A549 treated with Hydrocortisone at 1 μM for 4 hours (cell line): ENCODE measurements around the gene SULT2A1. TPM values are rescaled to one million over a fixed set of nuclear protein-coding genes. Genes with fewer than 3 reads are reported as not detected.

ENCODE experiments used
- total RNA-seq: library from RNA; stranded (reverse); fragments of 200-300 nt; extraction: Qiagen RNA extraction; gene quantifications from 5 replicates; pipeline ENCODE4 v1.2.3, GENCODE V29; 2022

Gene SULT2A1
- 0.06 TPM in 1 of 5 replicates, not detected in the others for total RNA-seq

GRCh38 chr19:47886010-47886559 is at the start of gene SULT2A1:
SULT2A1 (minus strand) TSS chr19:47886315; CDS start chr19:47886257, 58 bp downstream.

DNA sequence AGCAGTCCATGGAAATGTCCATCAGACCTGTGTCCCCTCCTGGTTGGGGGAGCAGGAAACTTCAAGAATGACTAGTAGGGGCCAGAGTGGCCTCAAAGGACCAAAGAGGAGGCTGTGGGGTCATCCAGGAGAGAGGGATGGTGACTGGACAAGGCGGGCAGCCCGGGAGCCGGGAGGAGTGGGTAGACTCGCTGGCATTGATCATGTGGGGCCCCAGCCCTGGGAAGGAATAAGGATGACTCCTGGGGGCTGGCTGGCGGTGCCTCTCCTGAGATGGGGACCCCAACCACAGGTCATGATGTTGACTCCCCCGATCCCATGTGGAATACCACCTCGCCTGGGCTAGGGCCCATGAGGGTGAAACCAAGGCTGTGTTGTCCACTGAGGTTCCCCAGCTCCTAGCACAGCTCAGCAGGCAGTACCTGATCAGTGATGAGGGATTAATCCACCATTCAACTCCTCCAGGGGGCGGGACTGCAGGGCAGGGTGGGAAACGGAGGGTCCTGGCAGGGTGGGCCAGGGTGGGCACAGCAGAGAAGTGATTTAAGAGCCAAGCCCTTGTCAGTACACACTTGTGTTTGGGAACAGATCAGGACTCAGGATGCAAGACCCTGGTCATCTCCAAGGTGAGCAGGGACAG is 27.3 kb downstream of the SULT2A1 start, which contains the start of gene TPRX2:
Gene TPRX2 (plus strand): TSS at position 590 of the 640 bp plus-strand sequence. CDS start 12 bp downstream, at position 602.

GRCh38 chr19:47821460-47822020 is 64.6 kb downstream of the SULT2A1 start, which contains the start of gene CRX:
CRX (plus strand) TSS chr19:47821937; CDS start chr19:47834444, 12,507 bp downstream.

Other genes with a start within 250 kb of the SULT2A1 start
- 132 to 155 TPM (median 146 TPM) in 5 replicates for gene EHD2, start 172.9 kb downstream of the SULT2A1 start, total RNA-seq
- 227 to 307 TPM (median 238 TPM) in 5 replicates for gene NOP53, start 140.8 kb downstream of the SULT2A1 start, total RNA-seq
- 96.6 to 176 TPM (median 155 TPM) in 5 replicates for gene SELENOW, start 107.6 kb downstream of the SULT2A1 start, total RNA-seq
- not detected in 5 replicates for gene TPRX1, start 81.8 kb downstream of the SULT2A1 start, total RNA-seq
- gene CRX, start 64.4 kb downstream of the SULT2A1 start, total RNA-seq, result not detected in 5 replicates
- not detected in 5 replicates for gene TPRX2, start 27.1 kb downstream of the SULT2A1 start, total RNA-seq
- not detected in 5 replicates for gene BSPH1, start 105.9 kb upstream of the SULT2A1 start, total RNA-seq
- gene ELSPBP1, start 108.3 kb upstream of the SULT2A1 start, total RNA-seq, result not detected in 5 replicates
- gene CABP5, start 157.8 kb upstream of the SULT2A1 start, total RNA-seq, result not detected in 5 replicates
- gene PLA2G4C, start 224.5 kb upstream of the SULT2A1 start, total RNA-seq, result 8.7 to 15.2 TPM (median 11.2 TPM) in 5 replicates